Suprapubic skin (tissue), 4 donors: ENCODE data around the gene ABCA4. TPM values are rescaled to one million over a fixed set of nuclear protein-coding genes. Genes with fewer than 3 reads are reported as not detected.
"Not testable (repeated sequence)": the region's sequence is repeated elsewhere in the genome, so short reads cannot be mapped to it uniquely, and the experiment has no call there.

Source experiments
- DNase-seq, 2 donors: peaks; one replicate each; pipeline ENCODE4 v3.0.0-alpha.2; 2019; ENCODE audit warnings: low spot score in 2 of 2
- H3K27ac ChIP-seq: fragments of 200-600 bp; sonication (generic); one replicate; pipeline ENCODE4 v1.5.1; 2019
- H3K27me3 ChIP-seq: fragments of 200-600 bp; sonication (generic); one replicate; pipeline ENCODE4 v1.5.1; 2019
- H3K36me3 ChIP-seq: fragments of 200-600 bp; sonication (generic); one replicate; pipeline ENCODE4 v1.5.1; 2019
- H3K4me1 ChIP-seq: fragments of 200-600 bp; sonication (generic); one replicate; pipeline ENCODE4 v1.5.1; 2019
- H3K4me3 ChIP-seq: fragments of 200-600 bp; sonication (generic); one replicate; pipeline ENCODE4 v1.5.1; 2019; ENCODE audit warnings: mild to moderate bottlenecking
- H3K9me3 ChIP-seq: fragments of 200-600 bp; sonication (generic); one replicate; pipeline ENCODE4 v1.5.1; 2019
- CTCF ChIP-seq, 2 donors: fragments of 200-600 bp in 1 of 2; fragments of 450-650 bp in 1 of 2; sonication (generic) in 1 of 2; IDR thresholded peaks; one replicate each; pipeline ENCODE4 v1.5.1; 2016 to 2019; ENCODE audit warnings: antibody characterized with exemption in 2 of 2, mild to moderate bottlenecking in 1 of 2, moderate library complexity in 1 of 2
- EP300 ChIP-seq: sonication (generic); formaldehyde crosslinking; IDR thresholded peaks from one replicate; pipeline ENCODE4 v1.6.1; 2017; ENCODE audit warnings: antibody characterized with exemption
- POLR2A ChIP-seq, 2 donors: fragments of 450-650 bp; IDR thresholded peaks; one replicate each; pipeline ENCODE4 v1.6.1; 2017; ENCODE audit warnings: antibody characterized with exemption in 2 of 2, mild to moderate bottlenecking in 2 of 2, moderate library complexity in 2 of 2
- POLR2AphosphoS5 ChIP-seq, 3 donors: sonication (generic); formaldehyde crosslinking; IDR thresholded peaks; one replicate each; pipeline ENCODE4 v1.6.1; 2017; ENCODE audit warnings: antibody characterized with exemption in 3 of 3
- WGBS: methylation state at CpG from one replicate; pipeline ENCODE4 v1.1.5; 2018; 5-methylcytosine and 5-hydroxymethylcytosine counted together
- total RNA-seq, 4 donors: library from RNA; depleted of rRNA; stranded (reverse); fragments of >200 nt; gene quantifications; one replicate each; pipeline ENCODE4 v1.1.0, GENCODE V29; 2016

Gene ABCA4
- total RNA-seq, result 1 to 10 TPM; 2.8 to 6.8 (median 4.3) TPM

GRCh38 chr1:94120991-94121390, at the start of gene ABCA4:
ABCA4 (minus strand) TSS chr1:94121148; CDS start chr1:94121045, 103 bp downstream.
- no peaks in the 10 kb centered on the region for H3K27me3 ChIP-seq
- H3K9me3 ChIP-seq, result no peaks in the 10 kb centered on the region
- whole genome bisulfite sequencing, result 88% methylated on average over 9 of the region's 9 CpGs
- H3K4me1 ChIP-seq, result peaks cover 8% of the 10 kb centered on the region
- TF ChIP-seq EP300 (no peak), POLR2A (IDR thresholded peaks at IDR 0.05) (no peak), CTCF (IDR thresholded peaks at IDR 0.05) (no peak), POLR2AphosphoS5 (IDR thresholded peaks at IDR 0.05) (no peak)
- H3K4me3 ChIP-seq, result no peak within 1 kb of the TSS
- DNase-seq, result no peak
- no peaks in the 10 kb centered on the region for H3K36me3 ChIP-seq
- H3K27ac ChIP-seq, result no peak within 1 kb of the TSS

DNA sequence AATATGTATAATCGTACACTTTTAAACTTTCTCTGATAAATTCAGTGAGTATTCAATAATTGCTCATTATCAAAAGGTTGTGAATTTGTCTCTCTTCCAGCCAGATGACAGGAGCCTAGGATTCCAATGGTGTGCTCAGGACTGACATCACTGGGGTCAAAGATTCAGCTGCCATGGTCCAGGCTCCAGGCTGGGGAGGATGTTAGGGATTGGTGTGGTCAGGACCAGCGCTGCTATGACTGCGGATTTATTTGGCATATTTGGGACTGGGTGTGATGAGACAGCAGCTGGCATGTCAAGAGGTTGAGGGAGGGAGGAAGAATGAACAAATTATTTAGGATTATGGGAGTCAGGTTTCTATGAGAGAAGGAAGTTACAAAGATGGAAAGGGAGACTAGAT, 48.2 kb upstream of the ABCA4 start:
- H3K4me3 ChIP-seq, result no peak overlapping the region
- DNase-seq, result no peak
- H3K9me3 ChIP-seq, result no peaks in the 10 kb centered on the region
- 82% methylated on average over 3 of the region's 3 CpGs for WGBS
- H3K27ac ChIP-seq, result no peak overlapping the region
- peaks cover 4% of the 10 kb centered on the region for H3K36me3 ChIP-seq
- TF ChIP-seq CTCF (IDR thresholded peaks at IDR 0.05) (no peak), EP300 (no peak), POLR2AphosphoS5 (IDR thresholded peaks at IDR 0.05) (no peak), POLR2A (IDR thresholded peaks at IDR 0.05) (no peak)
- H3K4me1 ChIP-seq, result no peaks in the 10 kb centered on the region
- no peaks in the 10 kb centered on the region for H3K27me3 ChIP-seq

- 94% methylated on average over 5 of the region's 5 CpGs for WGBS
- no peak overlapping the region for H3K4me3 ChIP-seq
These were observed 44.9 kb upstream of the ABCA4 start for GRCh38 chr1:94165843-94166242.

DNA sequence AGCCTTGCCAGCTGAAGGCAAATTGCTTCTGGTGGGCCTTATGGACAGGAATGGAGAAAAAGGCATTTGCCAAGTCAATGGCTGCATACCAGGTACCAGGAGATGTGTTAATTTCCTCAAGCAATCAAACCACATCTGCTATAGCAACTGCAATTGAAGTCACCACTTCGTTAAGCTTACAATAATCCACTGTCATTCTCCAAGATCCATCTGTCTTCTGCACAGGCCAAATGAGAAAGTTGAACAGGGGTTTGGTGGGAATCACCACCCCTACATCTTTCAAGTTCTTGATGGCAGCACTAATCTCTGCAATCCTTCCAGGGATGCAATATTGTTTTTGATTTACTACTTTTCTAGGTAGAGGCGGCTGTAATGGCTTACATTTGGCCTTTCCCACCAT, 43.9 kb upstream of the ABCA4 start:
- H3K9me3 ChIP-seq, H3K36me3 ChIP-seq, H3K27me3 ChIP-seq, H3K4me3 ChIP-seq, DNase-seq, H3K27ac ChIP-seq, H3K4me1 ChIP-seq: not testable (repeated sequence)
- 79% methylated on average over 2 of the region's 2 CpGs for WGBS

More at GRCh38 chr1:94165843-94166242, 44.9 kb upstream of the ABCA4 start:
- Histone ChIP-seq H3K9me3 (no peaks in the 10 kb centered on the region), H3K36me3 (no peaks in the 10 kb centered on the region), H3K27ac (no peak overlapping the region), H3K4me1 (no peaks in the 10 kb centered on the region), H3K27me3 (no peaks in the 10 kb centered on the region)
- no peak for DNase-seq
- no peak for TF ChIP-seq POLR2A (IDR thresholded peaks at IDR 0.05)
- TF ChIP-seq CTCF (IDR thresholded peaks at IDR 0.05), result no peak
- no peak for TF ChIP-seq POLR2AphosphoS5 (IDR thresholded peaks at IDR 0.05)
- TF ChIP-seq EP300, result no peak

DNA sequence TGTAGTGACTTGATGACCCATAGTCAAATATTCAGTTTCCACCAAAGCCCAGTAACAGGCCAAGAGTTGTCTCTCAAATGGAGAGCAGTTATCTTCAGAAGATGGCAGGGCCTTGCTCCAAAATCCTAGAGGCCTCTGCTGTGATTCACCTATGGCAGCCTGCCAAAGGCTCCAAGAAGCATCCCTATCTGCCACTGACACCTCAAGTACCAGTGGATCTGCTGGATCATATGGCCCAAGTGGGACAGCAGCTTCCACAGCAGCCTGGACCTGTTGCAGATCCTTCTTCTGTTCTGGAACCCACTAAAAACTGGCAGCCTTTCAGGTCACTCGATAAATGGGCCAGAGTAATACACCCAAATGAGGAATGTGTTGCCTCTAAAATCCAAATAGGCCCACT, 43.2 kb upstream of the ABCA4 start:
- WGBS, result 47% methylated on average over 1 of the region's 1 CpG
- H3K36me3 ChIP-seq, H3K4me1 ChIP-seq, H3K4me3 ChIP-seq, H3K27me3 ChIP-seq, H3K27ac ChIP-seq, H3K9me3 ChIP-seq, DNase-seq: not testable (repeated sequence)

GRCh38 chr1:94163249-94163648, 42.3 kb upstream of the ABCA4 start:
- H3K9me3 ChIP-seq, H3K27me3 ChIP-seq, H3K36me3 ChIP-seq, H3K4me3 ChIP-seq, DNase-seq, H3K4me1 ChIP-seq, H3K27ac ChIP-seq: not testable (repeated sequence)
- WGBS, result 83% methylated on average over 5 of the region's 5 CpGs

- H3K27me3 ChIP-seq, result no peaks in the 10 kb centered on the region
- H3K4me1 ChIP-seq, result peaks cover 5% of the 10 kb centered on the region
- H3K9me3 ChIP-seq, result no peaks in the 10 kb centered on the region
- DNase-seq, result no peak
- no peak overlapping the region for H3K27ac ChIP-seq
- 28% methylated on average over 4 of the region's 4 CpGs for WGBS
- no peaks in the 10 kb centered on the region for H3K36me3 ChIP-seq
- TF ChIP-seq POLR2A (IDR thresholded peaks at IDR 0.05), result no peak
- no peak for TF ChIP-seq EP300
- no peak for TF ChIP-seq CTCF (IDR thresholded peaks at IDR 0.05)
- no peak for TF ChIP-seq POLR2AphosphoS5 (IDR thresholded peaks at IDR 0.05)
- no peak overlapping the region for H3K4me3 ChIP-seq
These were observed 39.9 kb upstream of the ABCA4 start for GRCh38 chr1:94160811-94161210.
